HG02938 (cell line): Measurements from ENCODE around the gene MEGF6.
"Not testable (repeated sequence)": the region's sequence is repeated elsewhere in the genome, so short reads cannot be mapped to it uniquely, and the experiment has no call there.

ENCODE experiments used
- ATAC-seq: cut with Tn5 transposase; IDR thresholded peaks from one replicate; pipeline ENCODE4 v1.9.1; 2021; ENCODE audit warnings: mild to moderate bottlenecking, moderate library complexity; ENCODE audit not compliant: unreplicated experiment

Gene MEGF6

GRCh38 chr1:3596663-3597598 lies 14.4 kb downstream of the MEGF6 start:
- ATAC-seq = no peak

GRCh38 chr1:3595949-3596348 lies 15.4 kb downstream of the MEGF6 start:
- ATAC-seq = no peak

DNA sequence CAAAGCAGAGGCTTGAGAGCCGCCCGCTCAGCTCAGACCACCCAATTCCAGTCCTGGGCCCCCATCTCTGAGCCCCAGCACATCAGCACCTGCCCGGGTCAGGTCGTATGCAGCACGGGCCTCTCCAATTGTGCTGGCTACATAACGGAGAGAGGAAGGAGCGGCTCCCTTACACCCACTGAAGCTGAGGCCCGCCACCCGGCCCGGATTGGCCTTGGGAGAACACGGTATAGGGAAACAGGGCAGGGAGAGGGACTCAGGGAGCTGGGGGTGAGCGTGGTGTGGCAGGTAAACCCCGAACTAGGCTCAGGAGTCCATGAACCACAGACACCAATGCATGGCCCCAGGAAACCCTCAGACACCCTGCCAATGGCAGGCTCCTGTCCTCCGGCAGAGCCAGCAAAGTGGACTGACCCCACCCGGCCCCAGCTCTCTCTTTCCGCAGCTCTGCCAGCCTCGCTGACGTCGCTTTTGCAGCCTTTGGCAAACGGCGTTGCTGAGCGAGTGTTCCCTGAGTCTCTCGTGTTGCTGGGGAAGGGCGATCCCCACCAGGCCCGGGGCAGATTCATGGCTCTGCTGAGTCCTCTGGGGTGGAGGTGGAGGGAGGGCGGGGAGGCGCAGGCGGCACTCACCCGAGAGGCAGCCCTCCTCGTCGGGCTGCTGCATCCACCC lies 16.5 kb downstream of the MEGF6 start:
- ATAC-seq = no peak

DNA sequence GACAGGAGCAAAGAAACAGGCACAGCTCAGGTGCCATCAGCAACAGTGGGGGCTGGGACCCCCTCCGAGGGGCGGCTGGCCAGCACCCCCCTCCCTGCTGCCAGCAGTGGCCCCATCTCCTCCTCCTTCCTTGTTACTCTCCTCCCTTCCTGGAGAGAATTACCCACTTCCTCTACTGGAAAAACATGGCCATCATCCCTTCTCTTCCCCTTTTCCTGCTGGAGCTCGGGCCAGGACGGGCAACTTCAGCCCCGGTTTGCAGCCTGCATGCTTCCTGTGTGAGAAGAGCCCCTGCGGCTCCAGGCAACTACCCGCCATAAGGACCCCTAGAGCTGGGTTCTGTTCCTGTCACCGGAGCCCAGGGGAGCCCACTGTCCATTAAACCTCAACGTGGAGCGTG lies 17.6 kb downstream of the MEGF6 start:
- ATAC-seq = no peak

DNA sequence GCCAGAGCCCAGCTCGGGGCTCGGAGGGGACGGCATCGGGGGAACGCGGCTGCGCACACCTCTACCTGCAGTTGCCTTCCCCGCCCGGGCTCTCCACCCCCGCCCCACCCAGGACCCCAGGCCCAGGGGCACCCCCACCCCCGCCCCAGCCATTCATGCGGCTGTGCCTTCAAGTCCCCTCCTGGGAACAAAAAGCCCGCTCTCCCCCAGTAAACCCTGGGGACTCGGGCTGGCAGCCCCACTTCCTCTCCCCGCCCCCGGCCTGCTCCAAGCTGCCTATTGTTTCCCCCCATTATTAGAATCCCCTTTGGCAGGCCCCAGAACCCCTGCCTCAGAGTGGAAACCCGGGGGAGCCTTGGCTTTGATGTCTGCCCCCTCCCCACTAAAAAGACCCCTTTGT lies 18.0 kb downstream of the MEGF6 start:
- no peak for ATAC-seq

DNA sequence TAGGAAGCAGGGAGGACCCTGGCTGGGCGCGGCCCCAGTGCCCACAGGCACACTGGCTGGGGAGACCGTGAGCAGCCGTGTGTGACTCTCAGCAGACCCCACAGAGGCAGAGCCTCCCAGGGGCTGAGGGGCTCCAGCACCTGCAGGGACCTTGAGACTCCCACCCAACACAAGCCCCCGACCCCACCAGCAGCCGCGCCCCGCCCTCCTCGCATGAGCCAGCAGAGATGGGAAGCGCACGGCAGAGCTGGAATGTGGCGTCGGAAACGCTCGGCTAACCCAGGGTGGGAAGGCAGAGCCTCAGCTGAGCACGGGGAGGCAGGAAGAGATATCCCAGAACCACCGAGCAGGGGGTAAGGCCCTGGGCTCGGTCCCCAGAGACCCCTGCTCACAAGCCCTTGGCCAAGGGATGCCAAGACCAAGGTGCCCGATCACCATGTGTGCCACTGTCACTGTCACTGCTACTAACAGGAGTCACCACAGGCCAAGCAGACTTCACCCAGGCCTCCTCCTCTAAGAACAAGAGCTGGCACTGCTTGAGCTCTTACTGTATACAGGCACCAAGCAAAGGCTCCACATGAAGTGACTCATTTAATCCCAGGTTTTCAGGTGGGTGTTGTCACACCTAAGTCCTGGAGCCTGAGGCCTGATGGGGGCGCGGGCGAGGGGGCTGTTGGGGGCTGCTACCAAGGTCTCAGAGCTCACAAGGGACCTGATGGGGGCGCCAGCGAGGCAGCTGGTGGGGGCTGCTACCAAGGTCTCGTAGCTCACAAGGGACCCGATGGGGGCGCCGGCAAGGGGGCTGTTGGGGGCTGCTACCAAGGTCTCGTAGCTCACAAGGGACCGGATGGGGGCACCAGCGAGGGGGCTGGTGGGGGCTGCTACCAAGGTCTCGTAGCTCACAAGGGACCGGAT lies 20.1 kb downstream of the MEGF6 start:
- ATAC-seq = no peak

DNA sequence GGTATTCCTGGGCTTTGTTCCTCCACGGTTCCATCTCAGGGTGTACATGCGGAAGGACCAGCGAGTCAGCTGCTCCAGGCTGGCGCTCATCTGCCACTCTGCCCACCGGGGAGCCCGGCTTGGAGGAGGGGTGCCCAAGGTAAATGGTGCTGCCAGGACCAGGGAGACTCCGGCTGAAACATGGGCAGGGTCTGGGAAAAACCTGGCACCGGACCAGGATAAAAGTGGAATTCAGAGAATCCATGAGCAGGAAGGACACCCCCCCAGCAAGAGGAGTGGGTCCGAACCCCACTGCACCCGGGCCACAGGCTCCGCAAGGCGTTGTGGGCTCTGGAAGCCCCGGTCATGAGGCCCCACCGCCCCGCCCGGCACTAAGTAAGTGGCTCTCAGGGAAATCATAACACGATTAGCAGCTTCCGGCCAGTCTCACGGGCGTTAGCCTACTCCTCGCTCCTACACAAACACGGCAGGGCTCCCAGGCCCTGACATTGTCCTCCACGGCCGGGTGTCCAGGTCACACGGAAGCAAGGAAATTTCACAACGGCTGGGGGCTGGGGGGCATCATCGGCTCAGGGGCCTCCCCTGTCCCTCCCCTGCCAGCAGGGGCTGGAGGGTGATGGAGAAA lies 21.1 kb downstream of the MEGF6 start:
- ATAC-seq = no peak

DNA sequence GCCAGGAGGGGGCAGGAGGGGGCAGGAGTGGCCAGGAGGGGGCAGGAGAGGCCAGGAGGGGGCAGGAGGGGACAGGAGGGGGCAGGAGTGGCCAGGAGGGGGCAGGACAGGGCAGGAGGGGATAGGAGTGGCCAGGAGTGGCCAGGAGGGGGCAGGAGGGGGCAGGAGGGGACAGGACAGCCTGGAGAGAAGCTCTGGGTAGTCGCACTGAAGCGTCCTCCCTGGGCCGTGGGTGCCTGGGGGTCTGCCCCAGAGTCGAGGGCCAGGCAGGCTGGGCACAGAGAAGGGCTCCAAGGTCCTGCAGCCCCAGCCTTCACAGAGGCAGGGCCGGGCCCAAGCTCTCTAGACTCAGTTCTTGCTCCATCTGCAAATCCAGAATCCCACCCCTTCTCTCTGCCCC lies 22.9 kb downstream of the MEGF6 start:
- ATAC-seq = no peak

DNA sequence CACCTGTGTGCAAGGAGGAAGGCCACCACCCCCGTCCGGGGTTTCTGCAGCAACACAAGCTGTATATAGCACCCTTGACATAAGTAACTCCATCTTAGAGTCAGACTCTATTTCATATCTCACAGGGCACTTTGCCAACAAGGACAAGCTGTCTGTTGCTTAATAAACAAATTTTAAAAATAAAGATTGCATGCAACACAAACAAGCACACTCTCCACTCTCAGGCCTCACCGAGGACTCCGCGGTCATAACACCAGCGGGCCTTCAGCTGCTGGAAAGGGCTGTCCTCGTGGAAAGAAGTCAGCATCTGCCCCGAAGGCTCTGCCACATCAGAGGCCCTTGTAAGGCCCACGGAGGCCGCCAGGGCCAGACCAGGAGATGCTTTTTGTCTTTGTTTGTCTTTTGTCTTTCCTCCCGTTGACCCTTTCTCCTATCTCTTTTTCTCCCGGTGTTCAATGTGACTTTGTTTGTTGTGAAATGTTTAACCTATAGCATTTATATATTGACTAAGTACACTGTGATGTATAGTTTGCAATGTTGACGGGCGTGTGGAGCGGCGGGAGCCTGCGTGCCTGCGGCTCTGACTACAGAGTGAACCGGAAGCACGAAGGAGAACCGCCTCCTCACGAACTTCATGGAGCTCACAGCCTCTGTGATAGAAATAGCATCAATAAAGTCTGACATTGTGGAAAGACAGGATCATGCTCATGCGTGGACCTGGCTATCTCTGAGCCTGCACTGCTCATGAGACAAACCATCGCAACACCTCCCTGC lies 24.1 kb downstream of the MEGF6 start:
- ATAC-seq = no peak

DNA sequence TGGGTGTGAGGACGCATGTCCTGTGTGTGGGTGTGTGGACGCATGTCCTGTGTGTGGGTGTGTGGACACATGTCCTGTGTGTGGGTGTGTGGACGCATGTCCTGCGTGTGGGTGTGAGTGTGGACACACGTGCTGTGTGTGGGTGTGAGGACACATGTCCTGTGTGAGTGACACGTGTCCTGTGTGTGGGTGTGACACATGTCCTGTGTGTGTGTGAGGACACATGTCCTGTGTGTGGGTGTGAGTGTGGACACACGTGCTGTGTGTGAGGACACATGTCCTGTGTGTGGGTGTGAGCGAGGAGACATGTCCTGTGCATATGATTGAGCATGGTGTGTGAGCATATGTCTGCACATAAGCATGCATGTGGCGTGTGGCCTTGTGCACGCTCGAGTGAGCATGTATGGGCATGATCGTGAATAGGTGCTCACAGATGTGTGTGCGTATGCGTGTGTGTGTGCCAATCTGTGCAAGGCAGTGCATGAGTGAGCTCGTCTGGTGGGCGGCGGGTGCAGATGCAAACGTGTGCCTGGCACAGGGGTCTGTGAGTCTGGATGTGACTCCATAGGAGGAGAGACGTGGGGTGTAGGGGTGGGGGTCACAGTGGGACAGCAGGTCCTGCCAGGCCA lies 25.3 kb downstream of the MEGF6 start:
- ATAC-seq = no peak

DNA sequence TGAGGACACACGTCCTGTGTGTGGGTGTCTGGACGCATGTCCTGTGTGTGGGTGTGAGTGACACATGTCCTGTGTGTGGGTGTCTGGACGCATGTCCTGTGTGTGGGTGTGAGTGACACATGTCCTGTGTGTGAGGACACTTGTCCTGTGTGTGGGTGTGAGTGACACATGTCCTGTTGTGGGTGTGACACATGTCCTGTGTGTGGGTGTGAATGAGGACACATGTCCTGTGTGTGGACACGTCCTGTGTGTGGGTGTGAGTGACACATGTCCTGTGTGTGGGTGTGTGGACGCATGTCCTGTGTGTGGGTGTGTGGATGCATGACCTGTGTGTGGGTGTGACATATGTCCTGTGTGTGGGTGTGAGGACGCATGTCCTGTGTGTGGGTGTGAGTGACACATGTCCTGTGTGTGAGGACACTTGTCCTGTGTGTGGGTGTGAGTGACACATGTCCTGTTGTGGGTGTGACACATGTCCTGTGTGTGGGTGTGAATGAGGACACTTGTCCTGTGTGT lies 25.9 kb downstream of the MEGF6 start:
- not testable (repeated sequence) for ATAC-seq

DNA sequence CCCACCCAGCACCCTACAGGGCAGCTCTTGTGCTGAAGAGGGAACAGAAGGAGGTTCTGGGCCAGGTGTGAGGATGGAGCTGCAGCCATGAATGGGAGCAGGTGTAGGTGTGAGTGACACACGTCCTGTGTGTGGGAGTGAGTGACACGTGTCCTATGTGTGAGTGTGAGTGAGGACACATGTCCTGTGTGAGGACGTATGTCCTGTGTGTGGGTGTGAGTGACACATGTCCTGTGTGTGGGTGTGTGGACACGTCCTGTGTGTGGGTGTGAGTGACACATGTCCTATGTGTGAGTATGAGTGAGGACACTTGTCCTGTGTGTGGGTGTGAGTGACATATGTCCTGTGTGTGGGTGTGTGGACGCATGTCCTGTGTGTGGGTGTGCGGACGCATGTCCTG lies 26.4 kb downstream of the MEGF6 start:
- no peak for ATAC-seq

- not testable (repeated sequence) for ATAC-seq
Observed at GRCh38 chr1:3583751-3584150, 27.6 kb downstream of the MEGF6 start.

DNA sequence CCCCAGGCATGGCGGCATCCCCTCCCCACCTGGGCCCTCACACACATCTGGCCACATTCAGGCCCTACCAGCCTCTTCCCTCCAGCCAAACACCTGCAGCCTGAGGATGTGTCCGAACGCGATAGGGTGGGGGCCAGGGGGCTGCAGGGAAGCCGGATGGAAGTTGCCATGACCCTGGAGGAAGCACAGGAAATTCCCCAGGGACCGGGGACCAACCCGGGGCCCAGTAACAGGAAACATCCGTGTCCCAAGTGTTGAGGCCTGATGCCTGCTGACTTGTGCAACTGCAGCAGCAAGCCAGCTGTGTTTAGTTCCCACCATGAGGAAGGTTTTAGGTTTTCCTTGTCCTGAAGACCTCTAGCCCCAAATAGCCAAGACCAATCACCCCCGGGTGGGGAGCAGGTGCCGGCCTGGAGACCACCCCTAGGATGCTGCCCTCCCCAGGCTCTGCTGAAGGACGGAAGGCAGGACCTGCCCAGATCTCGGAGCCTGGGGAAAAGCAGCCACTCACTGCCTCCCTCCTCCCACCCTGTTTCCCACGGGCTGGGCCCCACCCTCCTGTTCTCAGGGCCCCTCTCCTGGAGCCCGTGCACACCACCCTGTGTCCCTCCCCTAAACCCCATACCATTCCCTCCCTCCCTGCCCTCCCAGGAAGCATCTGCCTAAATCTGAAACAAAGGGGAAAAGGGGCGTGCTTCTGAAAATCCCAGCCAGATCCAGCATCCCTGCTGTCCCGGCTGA lies 29.8 kb downstream of the MEGF6 start:
- no peak for ATAC-seq

DNA sequence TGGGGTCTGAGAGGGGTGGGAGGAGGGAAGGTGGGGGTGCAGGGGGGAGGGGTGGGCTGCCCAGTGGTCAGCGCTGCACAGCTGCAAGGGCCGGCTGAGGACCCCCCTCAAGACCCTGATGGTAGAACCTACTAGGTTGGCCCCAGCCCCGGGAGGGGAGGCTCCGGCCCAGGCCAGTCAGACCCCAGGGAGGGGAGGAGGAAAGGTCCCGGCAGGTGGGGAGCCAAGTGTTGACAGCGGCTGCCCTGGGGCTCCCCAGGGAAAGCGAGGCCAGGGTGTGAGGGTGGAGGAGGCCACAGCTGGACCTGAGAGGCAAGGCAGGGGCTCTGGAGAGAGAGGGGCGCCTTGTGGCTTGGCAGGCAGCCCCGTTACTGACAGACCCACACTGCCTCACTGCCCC lies 31.1 kb downstream of the MEGF6 start:
- no peak for ATAC-seq

DNA sequence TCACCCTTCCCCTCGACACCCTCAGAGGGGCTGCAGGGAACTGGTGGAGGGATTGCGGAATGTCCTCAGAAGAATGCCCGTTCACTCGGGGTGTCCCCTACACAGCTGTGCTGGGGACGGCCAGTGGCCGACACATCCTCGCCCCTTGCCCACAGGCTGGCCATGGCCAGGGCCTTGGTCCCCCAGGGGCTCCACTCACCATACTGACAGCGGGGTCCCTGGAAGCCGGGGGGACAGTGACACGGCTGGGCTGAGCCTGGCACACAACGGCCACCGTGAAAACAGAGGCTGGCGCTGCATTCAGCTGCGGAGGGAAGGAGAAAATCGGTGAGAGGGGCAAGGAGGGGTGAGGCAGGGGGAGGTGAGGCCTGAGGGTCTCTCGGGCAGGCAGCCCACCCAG lies 31.7 kb downstream of the MEGF6 start:
- ATAC-seq = no peak

GRCh38 chr1:3578906-3579305 lies 32.4 kb downstream of the MEGF6 start:
- no peak for ATAC-seq

- no peak for ATAC-seq
Observed at GRCh38 chr1:3578433-3578805, 32.9 kb downstream of the MEGF6 start.
